Colonic mucosa (tissue), 4 donors: ENCODE data around the gene CYB5D1. TPM values are rescaled to one million over a fixed set of nuclear protein-coding genes. Genes with fewer than 3 reads are reported as not detected.

Experiments used
- DNase-seq: peaks from one replicate; pipeline ENCODE4 v3.0.0-alpha.2; 2020
- H3K27ac ChIP-seq: fragments of 200-600 bp; one replicate; pipeline ENCODE4 v1.8.0; 2021
- H3K27me3 ChIP-seq: fragments of 200-600 bp; one replicate; pipeline ENCODE4 v1.8.0; 2021
- H3K36me3 ChIP-seq: fragments of 200-600 bp; one replicate; pipeline ENCODE4 v1.8.0; 2021
- H3K4me1 ChIP-seq: fragments of 200-600 bp; one replicate; pipeline ENCODE4 v1.8.0; 2021; ENCODE audit warnings: mild to moderate bottlenecking
- H3K4me3 ChIP-seq: fragments of 200-600 bp; one replicate; pipeline ENCODE4 v1.8.0; 2021
- H3K9ac ChIP-seq, 2 donors: one replicate each; pipeline ENCODE4 v1.7.0; 2013; ENCODE audit warnings: control low read depth in 2 of 2, low read depth in 2 of 2, low read length in 2 of 2
- H3K9me3 ChIP-seq: fragments of 200-600 bp; one replicate; pipeline ENCODE4 v1.8.0; 2021
- CTCF ChIP-seq: fragments of 200-600 bp; IDR thresholded peaks from one replicate; pipeline ENCODE4 v1.8.0; 2022; ENCODE audit warnings: antibody characterized with exemption, mild to moderate bottlenecking
- intact Hi-C: fragments of 100-400 bp; cut with DNase I; formaldehyde crosslinking; loops from one replicate; pipeline ENCODE4 v1.14.1; 2022
- total RNA-seq, 2 donors: library from RNA; stranded (reverse); fragmentation: NEBNext Ultra II Directional in 1 of 2; extraction: Animal tissue kit (Norgen Biotek cat#: 25700) in 1 of 2; gene quantifications; one replicate each; pipeline ENCODE4 v1.2.1, GENCODE V29; 2021
- donor health status: healthy.
- donor health status: DM: no; HTN: no; CAD: no.
- donor health status: DM: no; HTN: no; CAD: no.

The CYB5D1 gene
- total RNA-seq, 2 donors from 2014 or later, result 9.4 to 18.2 TPM

- H3K27me3 ChIP-seq, result no peaks in the 10 kb centered on the region
- intact Hi-C loops, result no loop called here
- peak overlapping the region; percentile 100 for H3K27ac ChIP-seq
- H3K4me1 ChIP-seq, result peaks cover 38% of the 10 kb centered on the region
- H3K36me3 ChIP-seq, result no peaks in the 10 kb centered on the region
- peak overlapping the region; percentile 23 for H3K4me3 ChIP-seq
- no peaks in the 10 kb centered on the region for H3K9me3 ChIP-seq
- DNase-seq, result peak; percentile 69
- H3K9ac ChIP-seq, result peak overlapping the region; percentile 9 to 98
- no peak for TF ChIP-seq CTCF
Measured at GRCh38 chr17:7838090-7839075, 19.4 kb upstream of the CYB5D1 start.

GRCh38 chr17:7839190-7839875 is 18.5 kb upstream of the CYB5D1 start:
- Histone ChIP-seq H3K27ac (peak overlapping the region; percentile 77), H3K36me3 (no peaks in the 10 kb centered on the region), H3K9me3 (no peaks in the 10 kb centered on the region), H3K9ac (peak overlapping the region; percentile 16 to 97), H3K27me3 (no peaks in the 10 kb centered on the region), H3K4me1 (peaks cover 38% of the 10 kb centered on the region), H3K4me3 (no peak overlapping the region)
- no peak for TF ChIP-seq CTCF
- DNase-seq, result peak; percentile 93
- intact Hi-C loops, result no loop called here

GRCh38 chr17:7839876-7840261 is 17.9 kb upstream of the CYB5D1 start:
- no peak for TF ChIP-seq CTCF
- Histone ChIP-seq H3K9me3 (no peaks in the 10 kb centered on the region), H3K9ac (peak overlapping the region in 1 of 2 donors; percentile 97), H3K4me3 (no peak overlapping the region), H3K36me3 (no peaks in the 10 kb centered on the region), H3K4me1 (peaks cover 39% of the 10 kb centered on the region), H3K27me3 (no peaks in the 10 kb centered on the region), H3K27ac (peak overlapping the region; percentile 77)
- intact Hi-C loops, result no loop called here
- DNase-seq, result no peak

- H3K36me3 ChIP-seq, result no peaks in the 10 kb centered on the region
- no peak overlapping the region for H3K4me3 ChIP-seq
- peak overlapping the region in 1 of 2 donors; percentile 97 for H3K9ac ChIP-seq
- intact Hi-C loops, result no loop called here
- no peak for DNase-seq
- no peaks in the 10 kb centered on the region for H3K27me3 ChIP-seq
- H3K9me3 ChIP-seq, result no peaks in the 10 kb centered on the region
- TF ChIP-seq CTCF, result no peak
- peak overlapping the region; percentile 77 for H3K27ac ChIP-seq
- H3K4me1 ChIP-seq, result peaks cover 44% of the 10 kb centered on the region
Measured at GRCh38 chr17:7840441-7840840, 17.4 kb upstream of the CYB5D1 start.

- Histone ChIP-seq H3K27me3 (no peaks in the 10 kb centered on the region), H3K9ac (peak overlapping the region in 1 of 2 donors; percentile 97), H3K36me3 (no peaks in the 10 kb centered on the region), H3K4me1 (peaks cover 44% of the 10 kb centered on the region), H3K27ac (peak overlapping the region; percentile 93), H3K4me3 (peak overlapping the region; percentile 76), H3K9me3 (no peaks in the 10 kb centered on the region)
- intact Hi-C loops, result no loop called here
- DNase-seq, result no peak
- no peak for TF ChIP-seq CTCF
Measured at GRCh38 chr17:7840875-7841274, 16.9 kb upstream of the CYB5D1 start.
